ENCODE data around the gene CDK5R1.

CDK5R1 gene

DNA sequence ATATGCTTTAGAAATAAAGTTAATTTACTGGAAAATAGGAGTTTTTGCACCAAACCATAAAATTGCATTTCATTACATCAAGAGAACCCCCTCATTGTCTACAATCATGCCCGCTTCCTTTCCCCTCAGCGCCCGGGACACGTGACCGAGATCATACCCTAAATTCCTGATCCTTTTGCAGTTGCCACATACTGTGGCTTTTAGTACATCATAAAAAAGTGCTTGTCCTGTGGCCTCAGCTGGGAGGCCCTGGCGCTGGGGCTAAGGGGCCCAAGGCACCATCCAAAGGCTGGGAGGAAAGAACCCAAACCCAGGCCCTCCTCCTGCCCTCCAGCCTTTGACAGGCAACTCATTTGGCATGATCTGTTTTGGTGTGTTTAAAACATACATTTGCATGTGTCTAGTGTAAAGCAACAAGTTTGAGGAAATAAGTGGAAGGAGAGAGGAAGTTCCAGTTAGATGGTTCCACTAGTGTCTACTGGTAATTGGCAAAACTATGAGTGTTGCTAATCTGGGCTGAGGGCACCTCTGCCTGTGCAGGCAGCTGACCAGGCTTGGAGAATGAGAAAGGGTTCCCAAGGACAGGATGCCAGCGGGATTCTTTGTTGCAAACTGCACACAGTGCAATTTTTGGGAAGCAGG, 6.0 kb downstream of the CDK5R1 start:
- Histone ChIP-seq H3K9me3 (ENCODE audit: control insufficient read depth, insufficient read depth, low read length) (no peaks in the 10 kb centered on the region), H3K4me1 (ENCODE audit: control insufficient read depth, insufficient read depth, low read length) (peaks cover 3% of the 10 kb centered on the region), H3K27me3 (ENCODE audit: control insufficient read depth, insufficient read depth, low read length) (no peaks in the 10 kb centered on the region), H3K36me3 (ENCODE audit: control insufficient read depth, insufficient read depth, low read length) (no peaks in the 10 kb centered on the region; the same call in 1 of the 2 replicates), H3K27ac (ENCODE audit: low read length) (no peak overlapping the region), H3K4me3 (ENCODE audit: low read length) (no peak overlapping the region)
- no CpG with 5 or more reads among the region's 7 CpGs for WGBS (ENCODE audit: insufficient coverage, insufficient read length)
- no peak for DNase-seq (ENCODE audit: low read depth, low spot score)

DNA sequence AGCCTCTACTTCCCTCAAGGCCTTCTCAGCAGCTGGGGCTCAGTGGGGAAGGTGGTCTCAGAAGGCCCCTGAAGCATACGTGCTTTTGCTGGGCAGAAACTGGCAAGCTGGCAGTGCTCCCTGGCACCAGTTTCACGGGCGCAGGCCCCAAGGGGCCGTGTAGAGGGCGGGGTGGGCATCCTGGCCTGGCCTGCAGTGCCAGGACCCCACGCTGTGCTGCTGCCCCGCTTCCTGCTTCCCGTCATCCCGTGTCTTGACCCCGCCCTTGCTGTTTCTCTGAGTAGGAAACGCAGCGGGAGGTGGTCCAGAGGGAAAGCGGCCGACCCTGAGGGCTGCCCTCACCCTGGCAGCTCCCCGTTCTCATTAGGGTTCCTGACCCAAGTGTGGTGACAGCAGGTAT, 6.8 kb downstream of the CDK5R1 start:
- WGBS (ENCODE audit: insufficient coverage, insufficient read length), result no CpG with 5 or more reads among the region's 15 CpGs
- Histone ChIP-seq H3K36me3 (ENCODE audit: control insufficient read depth, insufficient read depth, low read length) (no peaks in the 10 kb centered on the region; the same call in 1 of the 2 replicates), H3K4me3 (ENCODE audit: low read length) (no peak overlapping the region), H3K4me1 (ENCODE audit: control insufficient read depth, insufficient read depth, low read length) (no peaks in the 10 kb centered on the region; the same call in 1 of the 2 replicates), H3K27ac (ENCODE audit: low read length) (no peak overlapping the region), H3K27me3 (ENCODE audit: control insufficient read depth, insufficient read depth, low read length) (no peaks in the 10 kb centered on the region), H3K9me3 (ENCODE audit: control insufficient read depth, insufficient read depth, low read length) (no peaks in the 10 kb centered on the region)
- no peak for DNase-seq (ENCODE audit: low read depth, low spot score)

DNA sequence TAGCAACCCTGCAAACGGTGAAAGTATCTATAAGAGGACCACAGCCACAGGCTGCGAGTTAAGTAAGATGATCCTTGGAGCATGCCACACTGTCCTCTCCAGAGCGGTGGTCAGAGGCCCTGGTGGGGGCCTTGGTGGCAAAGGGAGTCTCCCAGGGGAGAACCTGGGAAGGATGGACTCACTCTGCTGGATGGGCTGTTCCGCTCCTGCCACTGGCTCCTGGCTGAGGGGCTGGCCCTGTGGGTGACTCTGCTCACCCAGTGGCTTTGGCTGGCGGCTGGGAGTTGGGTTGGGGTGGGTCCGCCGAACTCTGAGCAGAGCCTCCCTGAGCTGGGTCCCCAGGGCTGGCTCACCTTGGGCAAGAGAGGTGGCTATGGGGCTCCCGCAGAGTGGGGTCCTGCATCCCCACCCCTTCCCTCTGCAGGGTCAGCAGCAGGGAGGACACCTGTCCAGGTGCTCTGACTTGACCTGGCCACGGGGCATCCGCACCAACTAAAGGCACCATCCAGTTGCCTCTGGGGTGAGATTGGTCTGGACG, 7.3 kb downstream of the CDK5R1 start:
- Histone ChIP-seq H3K4me1 (ENCODE audit: control insufficient read depth, insufficient read depth, low read length) (no peaks in the 10 kb centered on the region; the same call in 1 of the 2 replicates), H3K27me3 (ENCODE audit: control insufficient read depth, insufficient read depth, low read length) (no peaks in the 10 kb centered on the region), H3K27ac (ENCODE audit: low read length) (no peak overlapping the region), H3K9me3 (ENCODE audit: control insufficient read depth, insufficient read depth, low read length) (no peaks in the 10 kb centered on the region), H3K36me3 (ENCODE audit: control insufficient read depth, insufficient read depth, low read length) (no peaks in the 10 kb centered on the region; the same call in 1 of the 2 replicates), H3K4me3 (ENCODE audit: low read length) (no peak overlapping the region)
- DNase-seq (ENCODE audit: low read depth, low spot score), result no peak
- no CpG with 5 or more reads among the region's 11 CpGs for WGBS (ENCODE audit: insufficient coverage, insufficient read length)

DNA sequence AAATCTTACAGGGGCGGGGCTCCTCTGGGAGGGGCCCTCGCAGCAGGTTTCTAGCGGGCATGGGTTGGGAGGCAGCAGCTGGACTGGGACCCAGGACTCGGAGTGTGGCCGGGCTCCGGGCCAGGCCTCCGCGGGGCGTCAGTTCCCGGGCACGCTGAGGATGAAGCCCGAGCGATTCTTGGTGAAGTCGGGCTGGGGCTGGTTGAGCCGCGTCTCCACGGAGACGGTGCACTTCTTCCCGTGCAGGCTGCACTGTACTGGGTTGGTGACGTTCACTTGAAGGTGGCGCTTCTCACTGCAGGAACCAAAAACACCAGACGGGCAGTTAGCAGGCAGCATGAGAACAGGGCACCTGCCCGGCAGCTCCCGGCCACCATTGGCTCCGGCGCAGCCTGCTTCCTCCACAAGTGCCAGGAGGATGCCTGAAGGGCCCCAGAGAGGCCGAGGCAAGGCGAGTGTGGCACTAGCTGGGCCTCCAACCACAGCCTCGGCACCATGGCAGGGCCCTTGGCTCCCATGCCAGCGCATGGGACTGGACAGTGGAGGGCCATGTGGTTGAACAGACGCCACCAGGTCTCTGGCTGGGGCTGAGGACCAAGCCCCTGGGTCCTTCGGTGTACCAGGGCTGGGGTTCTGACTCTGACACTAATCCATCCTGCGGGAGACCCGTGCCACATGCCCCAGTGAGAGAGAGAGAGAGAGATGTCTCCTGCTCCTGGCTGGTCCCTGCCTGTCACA, 8.0 kb downstream of the CDK5R1 start:
- H3K36me3 ChIP-seq (ENCODE audit: control insufficient read depth, insufficient read depth, low read length), result no peaks in the 10 kb centered on the region; the same call in 1 of the 2 replicates
- no peaks in the 10 kb centered on the region; the same call in 1 of the 2 replicates for H3K4me1 ChIP-seq (ENCODE audit: control insufficient read depth, insufficient read depth, low read length)
- no CpG with 5 or more reads among the region's 34 CpGs for WGBS (ENCODE audit: insufficient coverage, insufficient read length)
- H3K27ac ChIP-seq (ENCODE audit: low read length), result no peak overlapping the region
- DNase-seq (ENCODE audit: low read depth, low spot score), result no peak
- H3K4me3 ChIP-seq (ENCODE audit: low read length), result no peak overlapping the region
- H3K27me3 ChIP-seq (ENCODE audit: control insufficient read depth, insufficient read depth, low read length), result no peaks in the 10 kb centered on the region
- H3K9me3 ChIP-seq (ENCODE audit: control insufficient read depth, insufficient read depth, low read length), result no peaks in the 10 kb centered on the region

DNA sequence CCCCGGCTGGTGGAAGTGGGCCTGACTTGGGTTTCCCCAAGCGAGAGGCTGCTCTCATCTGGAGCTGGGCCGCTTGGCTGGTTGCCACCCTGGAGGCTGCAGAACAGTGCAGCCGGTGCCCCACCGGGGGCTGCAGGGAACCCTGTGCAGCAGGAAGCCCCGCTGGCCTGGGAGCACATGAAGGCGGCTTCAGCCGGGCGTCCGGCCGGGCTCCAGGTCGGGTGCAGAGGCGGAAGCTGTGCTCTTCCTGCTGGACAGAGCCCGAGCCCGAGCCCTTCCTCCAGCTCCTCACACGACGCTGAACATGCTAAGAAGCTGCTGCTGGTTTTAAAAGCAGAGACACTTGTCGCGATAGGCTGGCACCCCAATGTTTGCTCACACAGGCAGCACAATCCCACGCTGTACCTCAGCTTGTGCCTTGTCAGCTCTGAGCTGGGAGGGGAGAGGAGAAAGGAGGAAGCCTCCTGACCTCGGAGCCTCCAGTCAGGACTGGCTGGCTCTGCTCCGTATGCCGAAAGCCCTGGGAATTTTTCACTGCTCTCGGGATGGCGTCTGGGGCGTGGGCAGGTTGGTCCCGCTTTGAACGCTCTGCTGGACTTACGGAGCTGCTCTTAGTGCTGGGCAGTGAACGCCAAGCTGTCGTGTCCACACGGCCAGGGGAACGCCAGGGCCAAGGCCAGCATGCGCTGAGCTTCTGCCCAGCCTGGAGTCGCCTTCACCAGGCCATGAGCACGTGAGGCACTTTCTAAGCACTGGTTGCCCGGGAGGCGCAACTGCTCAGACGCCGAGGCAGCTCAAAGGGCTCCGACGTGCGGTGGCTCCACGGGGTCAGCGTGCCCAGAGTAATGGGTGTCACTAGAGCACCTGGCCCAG, 8.8 kb downstream of the CDK5R1 start:
- no peak for DNase-seq (ENCODE audit: low read depth, low spot score)
- H3K27me3 ChIP-seq (ENCODE audit: control insufficient read depth, insufficient read depth, low read length), result no peaks in the 10 kb centered on the region
- no CpG with 5 or more reads among the region's 45 CpGs for whole genome bisulfite sequencing (ENCODE audit: insufficient coverage, insufficient read length)
- no peaks in the 10 kb centered on the region; the same call in 1 of the 2 replicates for H3K4me1 ChIP-seq (ENCODE audit: control insufficient read depth, insufficient read depth, low read length)
- no peaks in the 10 kb centered on the region; the same call in 1 of the 2 replicates for H3K36me3 ChIP-seq (ENCODE audit: control insufficient read depth, insufficient read depth, low read length)
- no peak overlapping the region for H3K4me3 ChIP-seq (ENCODE audit: low read length)
- H3K9me3 ChIP-seq (ENCODE audit: control insufficient read depth, insufficient read depth, low read length), result no peaks in the 10 kb centered on the region
- H3K27ac ChIP-seq (ENCODE audit: low read length), result no peak overlapping the region

DNA sequence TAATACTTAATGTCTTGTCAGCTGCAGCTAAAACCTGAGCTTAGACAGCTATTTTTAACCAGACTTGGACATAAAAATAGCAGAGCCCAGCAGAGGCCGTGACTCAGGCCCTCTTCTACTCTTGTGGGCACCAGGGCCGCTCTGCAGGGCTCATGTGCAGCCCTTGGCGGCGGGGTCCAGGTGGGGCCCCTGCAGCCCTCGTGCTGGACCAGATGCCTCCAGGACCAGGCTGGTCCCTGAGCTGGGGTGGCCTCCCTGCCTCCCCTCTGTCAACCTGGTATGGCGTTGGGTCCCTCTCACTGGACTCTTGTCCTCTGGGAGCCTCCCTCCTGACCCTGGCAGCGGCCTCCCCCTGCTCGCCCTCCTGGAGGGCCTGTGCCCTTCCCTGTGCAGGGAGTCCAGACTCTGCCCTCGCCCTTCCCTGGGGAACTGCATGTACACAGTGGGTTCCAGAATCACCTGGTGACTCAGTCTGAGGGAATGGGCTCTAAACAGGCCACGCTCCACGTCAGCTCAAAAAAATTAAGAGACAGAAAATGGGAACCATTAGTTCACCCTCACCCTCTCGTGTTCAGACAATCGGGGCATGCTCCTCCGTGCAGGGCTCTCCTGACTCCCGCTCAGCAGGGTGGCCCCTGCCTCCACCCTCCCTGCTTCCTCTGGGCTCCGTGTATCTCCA, 9.7 kb downstream of the CDK5R1 start:
- Histone ChIP-seq H3K36me3 (ENCODE audit: control insufficient read depth, insufficient read depth, low read length) (no peaks in the 10 kb centered on the region; the same call in 1 of the 2 replicates), H3K4me1 (ENCODE audit: control insufficient read depth, insufficient read depth, low read length) (no peaks in the 10 kb centered on the region; the same call in 1 of the 2 replicates), H3K27me3 (ENCODE audit: control insufficient read depth, insufficient read depth, low read length) (no peaks in the 10 kb centered on the region), H3K4me3 (ENCODE audit: low read length) (no peak overlapping the region), H3K27ac (ENCODE audit: low read length) (no peak overlapping the region), H3K9me3 (ENCODE audit: control insufficient read depth, insufficient read depth, low read length) (no peaks in the 10 kb centered on the region)
- WGBS (ENCODE audit: insufficient coverage, insufficient read length), result no CpG with 5 or more reads among the region's 16 CpGs
- DNase-seq (ENCODE audit: low read depth, low spot score), result no peak

DNA sequence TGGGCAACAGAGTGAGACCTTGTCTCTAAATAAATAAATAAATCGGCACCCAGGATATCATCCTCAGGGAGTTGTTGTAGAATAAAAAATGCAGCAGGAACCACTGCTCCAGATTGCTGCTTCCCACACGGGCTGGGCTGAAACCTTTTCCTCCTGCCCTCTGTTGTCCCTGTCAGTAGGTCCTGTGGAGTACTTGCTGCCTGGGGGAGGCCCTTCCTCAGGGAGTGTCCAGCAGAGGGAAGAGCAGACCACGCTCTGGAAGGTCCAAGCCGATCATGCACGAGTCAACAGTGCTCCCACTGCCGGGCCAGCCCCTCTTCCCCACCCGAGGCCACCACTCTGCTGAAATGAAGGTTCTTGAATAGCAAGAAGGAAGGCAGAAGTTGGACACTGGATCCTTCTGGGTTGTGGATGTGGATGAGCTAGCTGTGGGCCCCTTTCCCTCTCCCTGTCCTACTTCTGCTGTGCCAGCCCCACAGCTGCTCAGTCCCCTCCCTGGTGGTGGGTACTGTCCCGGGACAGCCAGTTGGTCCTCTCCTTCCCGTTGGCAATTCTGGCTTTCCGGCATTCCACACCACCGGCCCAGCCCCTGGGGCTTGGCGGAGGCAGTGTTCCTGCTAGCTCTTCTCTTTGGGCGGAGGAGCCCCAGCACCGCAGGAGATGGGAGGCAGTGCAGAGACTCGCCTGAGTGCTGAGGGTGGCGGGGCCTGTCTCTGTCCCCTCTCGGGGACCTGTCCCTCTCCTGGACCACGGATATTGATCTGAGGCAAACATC, 10.8 kb downstream of the CDK5R1 start:
- no peak overlapping the region for H3K27ac ChIP-seq (ENCODE audit: low read length)
- H3K36me3 ChIP-seq (ENCODE audit: control insufficient read depth, insufficient read depth, low read length), result no peaks in the 10 kb centered on the region; the same call in 1 of the 2 replicates
- no peak overlapping the region for H3K4me3 ChIP-seq (ENCODE audit: low read length)
- DNase-seq (ENCODE audit: low read depth, low spot score), result no peak
- WGBS (ENCODE audit: insufficient coverage, insufficient read length), result no CpG with 5 or more reads among the region's 18 CpGs
- no peaks in the 10 kb centered on the region for H3K27me3 ChIP-seq (ENCODE audit: control insufficient read depth, insufficient read depth, low read length)
- H3K4me1 ChIP-seq (ENCODE audit: control insufficient read depth, insufficient read depth, low read length), result no peaks in the 10 kb centered on the region; the same call in 1 of the 2 replicates
- no peaks in the 10 kb centered on the region for H3K9me3 ChIP-seq (ENCODE audit: control insufficient read depth, insufficient read depth, low read length)

DNA sequence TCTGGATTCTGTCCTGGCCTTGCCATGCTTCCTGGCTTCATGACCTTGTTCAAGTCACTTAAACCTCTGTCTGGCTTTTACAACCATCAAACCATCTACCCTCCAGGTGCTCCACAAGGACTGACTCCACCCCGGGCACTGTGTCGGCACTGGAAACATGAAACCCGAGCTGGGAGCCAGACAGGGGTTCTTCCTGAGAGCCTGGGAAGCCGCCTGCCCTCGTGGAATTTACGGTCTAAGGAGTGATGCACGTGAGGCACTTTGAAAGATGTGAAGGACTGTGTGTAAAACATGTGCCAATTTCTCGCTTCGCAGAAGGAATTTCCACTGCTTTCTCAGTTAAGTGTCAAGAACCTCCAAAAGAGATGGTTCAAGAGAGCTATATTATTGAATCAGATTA, 11.6 kb downstream of the CDK5R1 start:
- no peaks in the 10 kb centered on the region for H3K9me3 ChIP-seq (ENCODE audit: control insufficient read depth, insufficient read depth, low read length)
- no peak overlapping the region for H3K4me3 ChIP-seq (ENCODE audit: low read length)
- no peaks in the 10 kb centered on the region; the same call in 1 of the 2 replicates for H3K4me1 ChIP-seq (ENCODE audit: control insufficient read depth, insufficient read depth, low read length)
- H3K27me3 ChIP-seq (ENCODE audit: control insufficient read depth, insufficient read depth, low read length), result no peaks in the 10 kb centered on the region
- no peaks in the 10 kb centered on the region; the same call in 1 of the 2 replicates for H3K36me3 ChIP-seq (ENCODE audit: control insufficient read depth, insufficient read depth, low read length)
- no peak for DNase-seq (ENCODE audit: low read depth, low spot score)
- H3K27ac ChIP-seq (ENCODE audit: low read length), result no peak overlapping the region
- no CpG with 5 or more reads among the region's 9 CpGs for WGBS (ENCODE audit: insufficient coverage, insufficient read length)

DNA sequence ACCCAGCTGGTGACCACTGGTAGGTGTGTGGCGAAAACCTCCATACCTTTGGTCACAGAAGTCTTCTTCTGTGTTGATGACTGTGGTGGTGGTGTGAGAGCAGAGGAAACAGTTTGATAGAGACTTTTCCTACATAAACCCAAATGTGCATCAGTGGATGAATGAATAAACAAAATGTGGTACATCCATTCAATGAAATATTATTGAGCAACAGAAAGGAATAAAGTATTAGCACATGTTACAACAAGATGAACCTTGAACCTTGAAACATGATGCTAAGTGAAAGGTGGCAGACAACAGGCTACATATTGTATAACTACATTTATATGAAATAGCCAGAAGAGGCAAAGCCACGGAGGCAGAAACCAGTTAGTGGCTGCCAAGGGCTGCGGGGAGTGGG, 15.2 kb downstream of the CDK5R1 start:
- Histone ChIP-seq H3K4me3 (ENCODE audit: low read length) (no peak overlapping the region), H3K27ac (ENCODE audit: low read length) (no peak overlapping the region), H3K4me1 (ENCODE audit: control insufficient read depth, insufficient read depth, low read length) (peaks cover 3% of the 10 kb centered on the region), H3K36me3 (ENCODE audit: control insufficient read depth, insufficient read depth, low read length) (no peaks in the 10 kb centered on the region; the same call in 1 of the 2 replicates), H3K27me3 (ENCODE audit: control insufficient read depth, insufficient read depth, low read length) (no peaks in the 10 kb centered on the region), H3K9me3 (ENCODE audit: control insufficient read depth, insufficient read depth, low read length) (no peaks in the 10 kb centered on the region)
- DNase-seq (ENCODE audit: low read depth, low spot score), result no peak
- no CpG with 5 or more reads among the region's 3 CpGs for WGBS (ENCODE audit: insufficient coverage, insufficient read length)
